Sigmoid colon (tissue), 7 donors: Measurements from ENCODE around the gene PHETA1. TPM values are rescaled to one million over a fixed set of nuclear protein-coding genes. Genes with fewer than 3 reads are reported as not detected.

Experiments
- DNase-seq: peaks from one replicate; pipeline ENCODE4 v3.0.0-alpha.2; 2019
- H3K27ac ChIP-seq, 4 donors: fragments of 200-600 bp; sonication (generic); one replicate each; pipeline ENCODE4 v1.5.1; 2016 to 2019; ENCODE audit warnings: mild to moderate bottlenecking in 1 of 4
- H3K27me3 ChIP-seq, 3 donors: fragments of 200-600 bp; sonication (generic); one replicate each; pipeline ENCODE4 v1.5.1; 2019; ENCODE audit warnings: mild to moderate bottlenecking in 1 of 3
- H3K36me3 ChIP-seq, 4 donors: fragments of 200-600 bp; sonication (generic); one replicate each; pipeline ENCODE4 v1.5.1; 2016 to 2019
- H3K4me1 ChIP-seq, 4 donors: fragments of 200-600 bp; sonication (generic); one replicate each; pipeline ENCODE4 v1.5.1; 2017 to 2019
- H3K4me3 ChIP-seq, 4 donors: fragments of 200-600 bp; sonication (generic); one replicate each; pipeline ENCODE4 v1.5.1; 2017 to 2019; ENCODE audit warnings: mild to moderate bottlenecking in 2 of 4, moderate library complexity in 1 of 4
- H3K9me3 ChIP-seq, 4 donors: fragments of 200-600 bp in 3 of 4; sonication (generic) in 3 of 4; one replicate each; pipeline versions ENCODE4 v1.5.1 to v1.6.1; 2013 to 2019
- EP300 ChIP-seq, 4 donors: sonication (generic); formaldehyde crosslinking; IDR thresholded peaks; one replicate each; pipeline ENCODE4 v1.6.1; 2017; ENCODE audit warnings: antibody characterized with exemption in 4 of 4
- POLR2A ChIP-seq, 2 donors: fragments of 450-650 bp; IDR thresholded peaks; one replicate each; pipeline ENCODE4 v1.6.1; 2016; ENCODE audit warnings: antibody characterized with exemption in 2 of 2, mild to moderate bottlenecking in 2 of 2, moderate library complexity in 2 of 2
- POLR2AphosphoS5 ChIP-seq, 4 donors: sonication (generic); formaldehyde crosslinking; IDR thresholded peaks; one replicate each; pipeline ENCODE4 v1.6.1; 2017; ENCODE audit warnings: antibody characterized with exemption in 4 of 4
- WGBS, 2 donors: extraction: QIAGEN DNeasy Blood & Tissue Kit; methylation state at CpG; one replicate each; pipeline ENCODE4 v1.1.7; 2013; 5-methylcytosine and 5-hydroxymethylcytosine counted together
- intact Hi-C: fragments of 100-400 bp; cut with DNase I; formaldehyde crosslinking; loops from one replicate; pipeline ENCODE4 v1.15.1; 2023
- polyA plus RNA-seq, 3 donors: library from polyadenylated mRNA; stranded (reverse); fragments of 200-250 nt; gene quantifications; one replicate each; pipeline ENCODE4 v1.2.3, GENCODE V29; 2013
- total RNA-seq, 4 donors: library from RNA; depleted of rRNA; stranded (reverse); fragments of >200 nt; gene quantifications; one replicate each; pipeline ENCODE4 v1.1.0, GENCODE V29; 2016
- TF ChIP-seq, protein P1 (sequence below), 4 experiments: fragments of 450-650 bp in 3 of 4; fragments of 200-600 bp in 1 of 4; IDR thresholded peaks; one replicate each; pipeline ENCODE4 v1.5.1; 2016 to 2019; ENCODE audit warnings: antibody characterized with exemption in 4 of 4, mild to moderate bottlenecking in 3 of 4, moderate library complexity in 2 of 4
- donor health status: healthy with polysubstance abuse.
- donor health status: Bipolar disorder and iron deficiency.
- donor health status: healthy.

Gene PHETA1
- total and polyA plus RNA-seq, 7 donors: 3.6 to 21.6 (median 6.1) TPM

DNA sequence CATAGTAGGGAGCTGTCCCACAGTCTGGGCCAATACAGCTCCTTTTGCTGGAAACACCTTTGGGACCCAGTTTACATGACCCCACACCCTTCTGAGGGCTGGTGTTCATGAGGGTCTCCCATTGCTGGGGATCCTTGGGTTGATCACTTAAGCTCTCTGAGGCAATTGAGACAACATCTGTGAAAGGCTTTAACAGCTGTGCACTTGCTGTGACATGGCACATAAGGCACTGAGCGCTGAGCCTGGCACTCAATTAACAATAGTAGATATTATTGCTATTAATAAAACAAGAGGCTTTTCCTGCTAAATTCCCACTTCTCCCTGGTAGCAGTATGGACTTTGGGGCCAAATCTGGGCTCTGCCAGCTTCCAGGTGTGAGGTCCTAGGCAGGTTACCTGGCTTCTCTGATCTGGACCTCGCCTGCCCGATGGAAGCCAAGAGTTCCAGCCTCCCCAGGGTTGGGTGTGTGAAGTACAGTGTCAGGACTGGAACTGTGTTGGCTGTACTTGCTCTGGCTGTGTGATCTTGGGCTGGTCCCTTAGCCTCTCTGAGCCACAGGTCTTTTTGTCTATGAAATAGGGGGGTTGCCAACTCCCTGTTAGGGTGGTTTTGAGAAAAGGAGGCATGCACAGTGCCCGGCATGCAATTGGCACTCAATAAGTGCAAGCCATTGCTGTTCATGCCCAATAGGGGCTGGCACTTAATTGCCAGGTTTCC, 39.9 kb upstream of the PHETA1 start:
- Histone ChIP-seq H3K4me1 (peaks cover 0 to 87% (median 62%) of the 10 kb centered on the region in 4 donors), H3K4me3 (peak overlapping the region in 1 of 4 donors; percentile 11), H3K27ac (peak overlapping the region; percentile 68 to 84 (median 74)), H3K27me3 (no peaks in the 10 kb centered on the region), H3K9me3 (no peaks in the 10 kb centered on the region), H3K36me3 (no peaks in the 10 kb centered on the region)
- no peak for DNase-seq
- intact Hi-C loops: loop anchor here (10.0 kb wide), 1 partner anchor 266 kb away; no protein-coding TSS in a partner anchor
- WGBS, 2 donors: 77 to 87% methylated on average over 4 of the region's 4 CpGs
- TF ChIP-seq EP300 (IDR thresholded peaks at IDR 0.05) (no peak), POLR2AphosphoS5 (IDR thresholded peaks at IDR 0.05) (no peak), POLR2A (IDR thresholded peaks at IDR 0.05) (no peak)
- TF ChIP-seq, protein P1, sequence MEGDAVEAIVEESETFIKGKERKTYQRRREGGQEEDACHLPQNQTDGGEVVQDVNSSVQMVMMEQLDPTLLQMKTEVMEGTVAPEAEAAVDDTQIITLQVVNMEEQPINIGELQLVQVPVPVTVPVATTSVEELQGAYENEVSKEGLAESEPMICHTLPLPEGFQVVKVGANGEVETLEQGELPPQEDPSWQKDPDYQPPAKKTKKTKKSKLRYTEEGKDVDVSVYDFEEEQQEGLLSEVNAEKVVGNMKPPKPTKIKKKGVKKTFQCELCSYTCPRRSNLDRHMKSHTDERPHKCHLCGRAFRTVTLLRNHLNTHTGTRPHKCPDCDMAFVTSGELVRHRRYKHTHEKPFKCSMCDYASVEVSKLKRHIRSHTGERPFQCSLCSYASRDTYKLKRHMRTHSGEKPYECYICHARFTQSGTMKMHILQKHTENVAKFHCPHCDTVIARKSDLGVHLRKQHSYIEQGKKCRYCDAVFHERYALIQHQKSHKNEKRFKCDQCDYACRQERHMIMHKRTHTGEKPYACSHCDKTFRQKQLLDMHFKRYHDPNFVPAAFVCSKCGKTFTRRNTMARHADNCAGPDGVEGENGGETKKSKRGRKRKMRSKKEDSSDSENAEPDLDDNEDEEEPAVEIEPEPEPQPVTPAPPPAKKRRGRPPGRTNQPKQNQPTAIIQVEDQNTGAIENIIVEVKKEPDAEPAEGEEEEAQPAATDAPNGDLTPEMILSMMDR (IDR thresholded peaks at IDR 0.05): no peak

DNA sequence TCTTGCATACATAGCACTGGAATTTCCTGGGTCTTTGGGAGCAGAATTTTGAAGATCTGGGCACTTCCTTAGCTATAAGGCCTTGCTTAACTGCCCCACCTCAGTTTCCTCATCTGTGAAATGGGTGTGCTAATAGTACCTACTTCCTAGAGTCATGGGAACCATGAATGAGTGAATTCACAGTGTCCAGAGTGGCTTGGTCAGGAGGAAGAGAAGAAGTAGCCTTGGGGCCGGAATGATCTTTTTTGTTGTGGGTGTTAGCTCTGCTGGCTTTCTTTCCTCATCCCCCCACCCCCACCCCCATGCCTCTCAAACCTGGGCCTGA, 39.2 kb upstream of the PHETA1 start:
- Histone ChIP-seq H3K27me3 (no peaks in the 10 kb centered on the region), H3K9me3 (no peaks in the 10 kb centered on the region), H3K27ac (peak overlapping the region in 3 of 4 donors; percentile 77 to 84 (median 82)), H3K36me3 (no peaks in the 10 kb centered on the region), H3K4me3 (peak overlapping the region in 2 of 4 donors; percentile 75 to 76), H3K4me1 (peaks cover 0 to 87% (median 64%) of the 10 kb centered on the region in 4 donors)
- intact Hi-C loops: loop anchor here (10.0 kb wide), 1 partner anchor 267 kb away; no protein-coding TSS in a partner anchor
- DNase-seq: no peak
- WGBS, 2 donors: 79 to 91% methylated on average over 1 of the region's 1 CpG
- no peak for TF ChIP-seq POLR2AphosphoS5 (IDR thresholded peaks at IDR 0.05)
- TF ChIP-seq POLR2A (IDR thresholded peaks at IDR 0.05): no peak
- no peak for TF ChIP-seq EP300 (IDR thresholded peaks at IDR 0.05)
- TF ChIP-seq, protein P1 (IDR thresholded peaks at IDR 0.05): no peak

DNA sequence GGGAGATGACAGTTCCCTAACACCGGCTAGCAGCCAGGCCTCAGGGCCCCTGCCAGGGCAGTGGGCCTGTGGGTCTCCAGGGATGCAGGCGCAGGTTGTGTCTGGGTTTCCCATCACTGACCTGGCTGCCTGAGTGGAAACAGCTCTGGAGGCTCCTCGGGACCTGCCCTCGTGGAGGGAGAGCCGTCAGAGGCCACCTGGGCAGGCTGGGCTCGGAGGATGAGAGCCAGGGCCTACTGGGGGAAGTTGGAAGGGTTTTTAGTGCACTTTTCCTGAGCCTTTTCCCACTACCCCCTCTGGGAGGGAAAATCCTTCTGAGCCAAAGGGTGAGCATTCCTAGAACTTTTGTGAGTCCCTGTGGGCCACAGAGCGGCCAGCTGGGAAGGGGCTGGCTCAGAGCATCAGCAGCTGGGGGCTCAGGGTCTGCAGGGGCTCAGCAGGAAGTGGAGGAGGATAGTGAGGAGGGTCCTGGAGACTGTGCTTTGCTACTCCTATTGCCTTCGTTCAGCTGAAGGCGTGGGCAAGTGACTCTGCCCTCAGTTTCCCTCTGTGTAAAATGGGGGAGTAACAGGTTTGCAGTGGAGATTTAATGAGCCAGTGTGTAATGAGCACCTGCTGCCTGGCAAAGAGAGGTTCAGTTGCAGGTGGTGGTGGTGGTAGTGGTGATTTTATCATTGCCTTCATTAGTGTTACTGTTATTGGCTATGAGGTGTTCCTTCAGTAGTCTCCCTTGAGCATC, 38.7 kb upstream of the PHETA1 start:
- 51 to 75% methylated on average over 9 of the region's 9 CpGs for whole genome bisulfite sequencing, 2 donors
- no peak for TF ChIP-seq POLR2AphosphoS5 (IDR thresholded peaks at IDR 0.05)
- TF ChIP-seq, protein P1 (IDR thresholded peaks at IDR 0.05): no peak
- no peaks in the 10 kb centered on the region for H3K27me3 ChIP-seq
- intact Hi-C loops: loop anchor here (10.0 kb wide), 1 partner anchor 267 kb away; no protein-coding TSS in a partner anchor
- H3K4me3 ChIP-seq: peak overlapping the region; percentile 57 to 96 (median 76)
- no peaks in the 10 kb centered on the region for H3K36me3 ChIP-seq
- H3K4me1 ChIP-seq: peaks cover 0 to 88% (median 67%) of the 10 kb centered on the region in 4 donors
- no peak for DNase-seq
- peak overlapping the region; percentile 77 to 88 (median 83) for H3K27ac ChIP-seq
- no peaks in the 10 kb centered on the region for H3K9me3 ChIP-seq

DNA sequence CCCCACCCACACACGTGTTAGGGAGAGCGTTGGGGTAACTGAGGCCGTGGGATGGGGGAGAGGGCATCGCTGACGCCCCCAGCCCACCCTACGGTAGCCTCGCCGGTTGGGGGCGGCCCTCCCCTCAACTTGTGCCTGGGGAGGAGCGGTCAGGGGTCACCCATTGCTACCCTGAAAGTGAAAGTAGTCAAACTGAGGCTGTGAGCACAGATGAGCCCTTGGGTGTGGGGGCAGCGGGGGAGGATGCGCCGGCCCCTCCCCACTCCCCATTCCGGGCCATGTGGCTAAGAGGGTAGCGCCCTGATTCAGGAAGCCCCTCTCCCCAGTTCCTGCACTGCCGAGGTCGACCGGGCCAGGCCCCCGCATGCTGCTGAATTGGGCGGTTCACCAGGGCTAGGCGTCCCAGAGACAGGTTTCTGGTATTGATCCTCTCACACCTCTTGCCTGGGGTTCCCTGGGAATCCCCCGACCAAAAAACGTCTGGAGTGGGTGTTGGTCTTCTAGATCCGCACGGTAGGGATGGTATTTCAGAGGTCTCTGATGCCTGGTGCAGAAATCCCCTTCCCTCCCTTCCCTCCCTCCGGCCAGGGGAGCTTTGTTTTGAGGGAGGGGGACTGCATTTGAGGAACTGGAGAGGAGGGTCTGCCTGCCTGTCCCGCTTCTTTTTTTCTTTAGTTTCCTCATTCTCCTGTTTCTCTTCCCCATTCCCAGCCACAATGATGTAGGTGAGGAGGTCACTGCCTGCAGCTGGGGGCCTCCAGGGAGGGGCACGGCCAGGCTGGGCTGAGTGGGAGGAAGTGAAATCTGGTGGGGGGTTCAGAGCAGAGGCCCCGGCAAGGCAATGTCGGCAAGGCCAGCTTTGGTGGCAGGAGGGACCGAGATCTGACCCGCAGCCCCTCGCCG, 37.8 kb upstream of the PHETA1 start:
- TF ChIP-seq POLR2AphosphoS5 (IDR thresholded peaks at IDR 0.05): peak in 3 of 4 donors; percentile 18 to 43 (median 33)
- TF ChIP-seq, protein P1 (IDR thresholded peaks at IDR 0.05): no peak
- peak; percentile 81 for DNase-seq
- Histone ChIP-seq H3K36me3 (no peaks in the 10 kb centered on the region), H3K27me3 (no peaks in the 10 kb centered on the region), H3K9me3 (no peaks in the 10 kb centered on the region), H3K27ac (peak overlapping the region; percentile 77 to 88 (median 83)), H3K4me1 (peaks cover 0 to 81% (median 64%) of the 10 kb centered on the region in 4 donors), H3K4me3 (peak overlapping the region; percentile 57 to 96 (median 76))
- WGBS, 2 donors: 11 to 27% methylated on average over 34 of the region's 34 CpGs
- intact Hi-C loops: loop anchor here (10.0 kb wide), 1 partner anchor 268 kb away; no protein-coding TSS in a partner anchor
